Measurements from ENCODE around the gene AVEN. TPM values are rescaled to one million over a fixed set of nuclear protein-coding genes. Genes with fewer than 3 reads are reported as not detected.

Gene AVEN
- total RNA-seq, 2 donors from 2014 or later = 7.0 to 8.9 TPM

DNA sequence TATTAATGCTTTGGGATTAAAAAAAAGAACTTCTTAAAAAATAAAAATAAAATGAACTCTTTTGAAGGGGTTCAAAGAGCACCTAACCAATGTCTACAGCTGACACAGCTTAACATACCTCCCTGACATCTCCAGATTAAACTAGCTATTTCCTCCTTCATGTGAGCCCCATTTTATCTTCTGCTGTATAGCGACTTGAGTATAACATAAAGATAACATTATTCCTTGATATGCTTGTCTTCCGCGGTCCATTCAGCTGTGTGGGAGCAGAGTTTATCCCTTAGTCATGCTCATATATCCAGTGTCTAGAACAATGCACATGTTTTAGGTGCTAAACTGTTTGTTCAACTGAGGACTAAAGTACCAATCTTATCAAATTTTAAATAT is 78.5 kb downstream of the AVEN start:
- no peaks in the 10 kb centered on the region for H3K9me3 ChIP-seq (ENCODE audit: control insufficient read depth, low read length, poor library complexity, severe bottlenecking)
- DNase-seq (no peak), ATAC-seq (no peak)
- Mint-ChIP-seq H3K27me3 (no peaks in the 10 kb centered on the region), H3K36me3 (ENCODE audit: low read depth) (no peaks in the 10 kb centered on the region), H3K4me3 (no peak overlapping the region), H3K27ac (no peak overlapping the region), H3K4me1 (peaks cover 5% of the 10 kb centered on the region)

DNA sequence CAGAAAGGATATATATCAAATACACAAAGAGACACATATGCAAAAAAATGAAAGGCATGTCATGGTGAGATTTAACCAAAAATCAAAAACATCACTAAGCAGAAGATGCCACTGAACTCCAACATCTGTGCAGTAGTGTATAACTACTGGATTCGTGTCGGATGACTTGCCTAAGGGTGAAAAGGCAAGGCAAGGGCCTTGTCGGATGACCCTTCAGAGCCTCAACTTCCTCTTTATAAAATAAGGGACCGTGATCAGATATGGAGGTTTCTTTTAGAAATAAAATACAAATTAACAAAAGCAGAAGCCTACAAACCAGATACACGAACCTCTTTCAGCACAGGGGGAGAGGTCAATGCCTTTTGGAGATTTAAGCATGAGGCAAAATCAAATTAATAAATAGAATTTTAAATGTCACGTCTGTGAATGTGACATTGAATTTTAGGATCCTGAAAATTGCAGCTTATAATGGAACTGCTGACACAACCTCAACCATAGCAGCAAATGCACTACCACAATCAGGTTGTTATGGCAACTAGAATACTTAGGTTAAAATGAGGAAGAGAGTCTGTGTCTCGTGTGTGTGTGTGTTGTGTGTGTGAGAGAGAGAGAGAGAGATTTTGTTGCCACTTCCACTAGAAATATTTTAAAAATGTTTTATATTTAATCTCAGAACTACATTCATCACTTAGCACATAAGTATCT is 79.0 kb downstream of the AVEN start:
- Mint-ChIP-seq H3K27ac (no peak overlapping the region), H3K36me3 (ENCODE audit: low read depth) (no peaks in the 10 kb centered on the region), H3K4me1 (peaks cover 5% of the 10 kb centered on the region), H3K4me3 (no peak overlapping the region), H3K27me3 (no peaks in the 10 kb centered on the region)
- no peak for ATAC-seq
- no peak for DNase-seq
- no peaks in the 10 kb centered on the region for H3K9me3 ChIP-seq (ENCODE audit: control insufficient read depth, low read length, poor library complexity, severe bottlenecking)

- Mint-ChIP-seq H3K4me1 (no peaks in the 10 kb centered on the region), H3K36me3 (ENCODE audit: low read depth) (no peaks in the 10 kb centered on the region), H3K4me3 (no peak overlapping the region), H3K27me3 (no peaks in the 10 kb centered on the region), H3K27ac (no peak overlapping the region)
- ATAC-seq (no peak), DNase-seq (no peak)
- no peaks in the 10 kb centered on the region for H3K9me3 ChIP-seq (ENCODE audit: control insufficient read depth, low read length, poor library complexity, severe bottlenecking)
These were observed 82.6 kb downstream of the AVEN start for GRCh38 chr15:33956397-33956796.

DNA sequence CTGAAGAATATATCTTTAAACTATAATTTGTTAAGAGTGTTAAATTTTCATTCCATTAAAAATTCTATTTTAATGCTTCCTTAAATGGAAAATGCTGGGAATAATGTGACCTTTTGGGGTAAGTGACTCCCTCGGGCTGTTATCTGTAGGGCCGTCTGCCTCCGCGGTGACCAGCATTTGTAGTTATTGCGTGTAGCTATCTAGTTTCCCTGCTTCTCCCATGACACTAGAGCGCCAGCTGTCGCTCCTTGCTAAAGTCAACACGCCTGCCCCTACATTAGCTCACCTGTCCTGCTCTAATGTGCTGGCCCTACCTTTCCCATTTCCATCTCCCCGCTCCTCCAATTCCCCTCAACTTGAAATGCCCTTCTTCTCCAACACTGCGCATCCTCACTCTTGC is 83.1 kb downstream of the AVEN start:
- ATAC-seq (no peak), DNase-seq (no peak)
- Mint-ChIP-seq H3K4me3 (no peak overlapping the region), H3K27ac (no peak overlapping the region), H3K4me1 (no peaks in the 10 kb centered on the region), H3K36me3 (ENCODE audit: low read depth) (no peaks in the 10 kb centered on the region), H3K27me3 (no peaks in the 10 kb centered on the region)
- no peaks in the 10 kb centered on the region for H3K9me3 ChIP-seq (ENCODE audit: control insufficient read depth, low read length, poor library complexity, severe bottlenecking)

- H3K4me3 Mint-ChIP-seq = no peak overlapping the region
- H3K27me3 Mint-ChIP-seq = no peaks in the 10 kb centered on the region
- H3K9me3 ChIP-seq (ENCODE audit: control insufficient read depth, low read length, poor library complexity, severe bottlenecking) = no peaks in the 10 kb centered on the region
- ATAC-seq (no peak), DNase-seq (no peak)
- no peaks in the 10 kb centered on the region for H3K36me3 Mint-ChIP-seq (ENCODE audit: low read depth)
- H3K27ac Mint-ChIP-seq = no peak overlapping the region
- H3K4me1 Mint-ChIP-seq = no peaks in the 10 kb centered on the region
These were observed 92.9 kb downstream of the AVEN start for GRCh38 chr15:33946152-33946551.

DNA sequence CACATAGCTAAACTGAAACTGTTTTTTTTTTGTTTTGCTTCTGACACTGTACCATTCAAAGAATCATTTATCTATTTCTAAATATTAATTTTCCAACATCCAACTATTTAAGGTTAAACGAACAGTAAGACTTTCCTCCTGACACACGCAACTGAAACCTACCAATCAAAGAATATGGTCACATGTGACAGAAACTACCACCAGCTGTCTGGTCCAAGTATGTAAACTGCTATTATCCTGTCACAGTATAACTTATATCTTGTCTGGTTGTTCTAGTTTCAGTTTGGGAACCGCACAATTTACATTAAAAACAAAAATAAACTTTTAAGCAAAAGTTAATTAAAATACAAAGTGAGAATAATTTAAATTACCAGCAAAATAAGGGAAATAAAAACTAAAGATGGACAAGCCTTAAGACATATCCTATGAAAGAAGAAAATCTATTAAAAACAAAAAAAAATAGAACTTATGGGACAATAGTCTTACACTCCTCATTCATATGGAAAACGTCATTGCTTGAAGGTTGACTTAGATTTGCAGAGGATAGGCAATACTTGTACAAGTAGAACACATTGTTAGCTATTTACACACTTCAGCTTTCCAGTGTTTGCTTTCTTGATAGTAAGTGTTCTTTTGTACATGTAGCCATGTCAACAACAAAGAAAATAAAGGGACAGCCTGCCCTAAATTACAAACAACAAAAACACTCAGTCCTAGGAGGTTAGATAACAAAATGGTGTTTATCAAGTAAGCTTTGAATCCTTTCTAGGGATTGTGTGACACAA is 97.5 kb downstream of the AVEN start:
- ATAC-seq (no peak), DNase-seq (no peak)
- Mint-ChIP-seq H3K4me1 (no peaks in the 10 kb centered on the region), H3K27me3 (no peaks in the 10 kb centered on the region), H3K36me3 (ENCODE audit: low read depth) (no peaks in the 10 kb centered on the region), H3K27ac (no peak overlapping the region), H3K4me3 (no peak overlapping the region)
- H3K9me3 ChIP-seq (ENCODE audit: control insufficient read depth, low read length, poor library complexity, severe bottlenecking) = no peaks in the 10 kb centered on the region

DNA sequence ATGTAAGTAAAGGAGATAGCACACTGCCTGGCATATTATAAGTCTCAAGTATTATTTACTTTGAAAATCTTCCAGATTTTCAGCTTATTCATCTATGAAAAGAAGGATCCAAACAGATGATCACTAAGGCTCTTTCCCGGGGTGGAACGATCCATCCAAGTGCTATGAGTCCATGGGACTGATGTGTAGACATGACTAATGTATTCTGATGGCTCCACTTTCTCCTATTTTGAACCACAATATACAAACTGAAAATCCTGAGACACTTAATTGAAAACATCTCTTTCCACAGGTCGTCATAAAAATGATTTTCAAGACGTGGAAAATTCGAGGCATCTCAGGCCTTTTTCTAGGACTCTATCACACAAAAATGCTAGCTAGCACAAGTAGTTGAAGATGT is 104.1 kb downstream of the AVEN start:
- ATAC-seq (no peak), DNase-seq (no peak)
- no peaks in the 10 kb centered on the region for H3K36me3 Mint-ChIP-seq (ENCODE audit: low read depth)
- no peak overlapping the region for H3K27ac Mint-ChIP-seq
- no peaks in the 10 kb centered on the region for H3K9me3 ChIP-seq (ENCODE audit: control insufficient read depth, low read length, poor library complexity, severe bottlenecking)
- no peaks in the 10 kb centered on the region for H3K27me3 Mint-ChIP-seq
- H3K4me3 Mint-ChIP-seq = no peak overlapping the region
- H3K4me1 Mint-ChIP-seq = no peaks in the 10 kb centered on the region

- no peaks in the 10 kb centered on the region for H3K4me1 Mint-ChIP-seq
- H3K27ac Mint-ChIP-seq = no peak overlapping the region
- no peak overlapping the region for H3K4me3 Mint-ChIP-seq
- H3K9me3 ChIP-seq (ENCODE audit: control insufficient read depth, low read length, poor library complexity, severe bottlenecking) = no peaks in the 10 kb centered on the region
- H3K27me3 Mint-ChIP-seq = no peaks in the 10 kb centered on the region
- H3K36me3 Mint-ChIP-seq (ENCODE audit: low read depth) = no peaks in the 10 kb centered on the region
- DNase-seq (no peak), ATAC-seq (no peak)
These were observed 104.6 kb downstream of the AVEN start for GRCh38 chr15:33934396-33934795.

GRCh38 chr15:33932734-33933133 is 106.3 kb downstream of the AVEN start:
- no peaks in the 10 kb centered on the region for H3K27me3 Mint-ChIP-seq

DNA sequence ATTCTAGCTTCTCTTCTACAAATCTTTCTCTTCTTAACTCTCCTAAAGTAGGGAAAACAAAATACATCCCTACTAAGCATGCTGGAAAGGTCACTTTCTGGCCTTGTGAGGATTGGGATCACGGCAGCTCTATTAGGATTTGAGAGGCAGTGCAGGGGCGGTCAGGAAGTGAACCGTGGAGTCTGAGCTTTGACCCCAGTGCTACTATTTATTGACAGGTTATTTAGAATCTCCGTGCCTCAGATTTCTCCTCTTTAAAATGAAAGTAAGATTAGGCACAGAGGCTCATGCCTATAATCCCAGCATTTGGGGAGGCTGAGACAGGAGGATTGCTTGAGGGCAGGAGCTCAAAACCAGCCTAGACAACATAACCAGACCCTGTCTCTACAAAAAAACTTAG is 112.7 kb downstream of the AVEN start:
- no peak overlapping the region for H3K27ac Mint-ChIP-seq
- peaks cover 6% of the 10 kb centered on the region for H3K4me1 Mint-ChIP-seq
- H3K27me3 Mint-ChIP-seq = no peaks in the 10 kb centered on the region
- ATAC-seq = no peak
- peaks cover 2% of the 10 kb centered on the region for H3K36me3 Mint-ChIP-seq (ENCODE audit: low read depth)
- DNase-seq = no peak
- no peaks in the 10 kb centered on the region for H3K9me3 ChIP-seq (ENCODE audit: control insufficient read depth, low read length, poor library complexity, severe bottlenecking)
- no peak overlapping the region for H3K4me3 Mint-ChIP-seq

More at GRCh38 chr15:33932734-33933133, 106.3 kb downstream of the AVEN start:
- ATAC-seq (no peak), DNase-seq (no peak)
- Mint-ChIP-seq H3K4me1 (peaks cover 6% of the 10 kb centered on the region), H3K27ac (no peak overlapping the region), H3K4me3 (no peak overlapping the region), H3K36me3 (ENCODE audit: low read depth) (no peaks in the 10 kb centered on the region)
- no peaks in the 10 kb centered on the region for H3K9me3 ChIP-seq (ENCODE audit: control insufficient read depth, low read length, poor library complexity, severe bottlenecking)

GRCh38 chr15:33923446-33923845 is 115.6 kb downstream of the AVEN start:
- H3K4me3 Mint-ChIP-seq = no peak overlapping the region
- DNase-seq (no peak), ATAC-seq (no peak)
- H3K27me3 Mint-ChIP-seq = no peaks in the 10 kb centered on the region
- H3K27ac Mint-ChIP-seq = no peak overlapping the region
- peaks cover 8% of the 10 kb centered on the region for H3K4me1 Mint-ChIP-seq
- no peaks in the 10 kb centered on the region for H3K9me3 ChIP-seq (ENCODE audit: control insufficient read depth, low read length, poor library complexity, severe bottlenecking)
- peaks cover 2% of the 10 kb centered on the region for H3K36me3 Mint-ChIP-seq (ENCODE audit: low read depth)

- ATAC-seq (no peak), DNase-seq (no peak)
- Mint-ChIP-seq H3K27me3 (no peaks in the 10 kb centered on the region), H3K27ac (no peak overlapping the region), H3K4me1 (peaks cover 9% of the 10 kb centered on the region), H3K36me3 (ENCODE audit: low read depth) (no peaks in the 10 kb centered on the region), H3K4me3 (peak overlapping the region; percentile 39)
- no peaks in the 10 kb centered on the region for H3K9me3 ChIP-seq (ENCODE audit: control insufficient read depth, low read length, poor library complexity, severe bottlenecking)
These were observed 123.2 kb downstream of the AVEN start for GRCh38 chr15:33915571-33916407.

- H3K9me3 ChIP-seq (ENCODE audit: control insufficient read depth, low read length, poor library complexity, severe bottlenecking) = no peaks in the 10 kb centered on the region
- Mint-ChIP-seq H3K4me3 (no peak overlapping the region), H3K36me3 (ENCODE audit: low read depth) (no peaks in the 10 kb centered on the region), H3K27ac (no peak overlapping the region), H3K27me3 (no peaks in the 10 kb centered on the region), H3K4me1 (peaks cover 12% of the 10 kb centered on the region)
- ATAC-seq (no peak), DNase-seq (no peak)
These were observed 125.5 kb downstream of the AVEN start for GRCh38 chr15:33913459-33913858.
